ENCODE measurements around the gene BNIP3. TPM values are rescaled to one million over a fixed set of nuclear protein-coding genes. Genes with fewer than 3 reads are reported as not detected.

The BNIP3 gene
- total RNA-seq, 2 experiments from 2014 or later, result 207 to 216 TPM

DNA sequence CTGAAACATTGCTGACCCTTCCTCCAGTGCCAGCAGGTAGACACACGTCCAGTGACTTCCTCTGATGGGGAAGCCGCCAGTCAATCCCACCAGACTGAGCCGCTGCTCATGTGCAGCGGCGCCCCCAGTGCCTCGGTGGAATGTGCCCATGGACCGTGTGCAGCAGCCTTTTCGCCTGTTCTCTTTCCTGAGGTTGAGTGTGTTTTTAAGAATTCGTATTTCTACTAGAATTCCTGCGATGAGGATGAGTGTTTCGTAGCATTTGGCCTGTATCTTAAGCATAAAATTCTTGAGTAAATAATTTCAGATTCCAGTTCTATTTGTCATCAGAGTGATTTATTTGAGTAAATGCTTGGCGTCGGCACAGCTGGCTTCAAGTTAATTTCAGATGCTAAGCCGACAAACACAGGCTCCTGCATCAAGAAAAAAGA is 35.4 kb downstream of the BNIP3 start:
- ChIA-PET POLR2A (no interaction called here), CTCF (no interaction called here)
- no peaks in the 10 kb centered on the region for H3K9me3 Mint-ChIP-seq

GRCh38 chr10:131944976-131945695 is 36.6 kb downstream of the BNIP3 start:
- Mint-ChIP-seq H3K4me3 (no peak overlapping the region), H3K4me1 (ENCODE audit: low read depth) (peaks cover 5% of the 10 kb centered on the region), H3K36me3 (ENCODE audit: low read depth) (peaks cover 59% of the 10 kb centered on the region), H3K27me3 (no peaks in the 10 kb centered on the region), H3K9me3 (no peaks in the 10 kb centered on the region), H3K27ac (no peak overlapping the region)
- DNase-seq (no peak), ATAC-seq (no peak)
- POLR2A ChIA-PET, result interaction anchor here (0.7 to 1.9 kb wide), 2 partner anchors 20 to 45 kb away, joined by 3 to 5 read pairs; partner anchors contain the start of gene PPP2R2D
- TF ChIP-seq, protein P1, sequence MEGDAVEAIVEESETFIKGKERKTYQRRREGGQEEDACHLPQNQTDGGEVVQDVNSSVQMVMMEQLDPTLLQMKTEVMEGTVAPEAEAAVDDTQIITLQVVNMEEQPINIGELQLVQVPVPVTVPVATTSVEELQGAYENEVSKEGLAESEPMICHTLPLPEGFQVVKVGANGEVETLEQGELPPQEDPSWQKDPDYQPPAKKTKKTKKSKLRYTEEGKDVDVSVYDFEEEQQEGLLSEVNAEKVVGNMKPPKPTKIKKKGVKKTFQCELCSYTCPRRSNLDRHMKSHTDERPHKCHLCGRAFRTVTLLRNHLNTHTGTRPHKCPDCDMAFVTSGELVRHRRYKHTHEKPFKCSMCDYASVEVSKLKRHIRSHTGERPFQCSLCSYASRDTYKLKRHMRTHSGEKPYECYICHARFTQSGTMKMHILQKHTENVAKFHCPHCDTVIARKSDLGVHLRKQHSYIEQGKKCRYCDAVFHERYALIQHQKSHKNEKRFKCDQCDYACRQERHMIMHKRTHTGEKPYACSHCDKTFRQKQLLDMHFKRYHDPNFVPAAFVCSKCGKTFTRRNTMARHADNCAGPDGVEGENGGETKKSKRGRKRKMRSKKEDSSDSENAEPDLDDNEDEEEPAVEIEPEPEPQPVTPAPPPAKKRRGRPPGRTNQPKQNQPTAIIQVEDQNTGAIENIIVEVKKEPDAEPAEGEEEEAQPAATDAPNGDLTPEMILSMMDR (IDR thresholded peaks at IDR 0.05), result no peak
- CTCF ChIA-PET, result interaction anchor here (3.6 to 4.0 kb wide), 2 partner anchors 59 to 78 kb away, joined by 22 to 33 read pairs; no protein-coding TSS in a partner anchor
- intact Hi-C loops (cut with micrococcal nuclease), result loop anchor here (10.0 kb wide), 1 partner anchor 60 kb away; no protein-coding TSS in a partner anchor

More for the DNA sequence above, 35.4 kb downstream of the BNIP3 start:
- no peak overlapping the region for H3K4me3 Mint-ChIP-seq
- H3K27ac Mint-ChIP-seq, result no peak overlapping the region
- peaks cover 59% of the 10 kb centered on the region for H3K36me3 Mint-ChIP-seq (ENCODE audit: low read depth)
- H3K4me1 Mint-ChIP-seq (ENCODE audit: low read depth), result peaks cover 5% of the 10 kb centered on the region
- ATAC-seq (no peak), DNase-seq (no peak)
- TF ChIP-seq, protein P1 (IDR thresholded peaks at IDR 0.05), result no peak
- intact Hi-C loops (cut with micrococcal nuclease), result loop anchor here (10.0 kb wide), 1 partner anchor 62 kb away; no protein-coding TSS in a partner anchor
- no peaks in the 10 kb centered on the region for H3K27me3 Mint-ChIP-seq

DNA sequence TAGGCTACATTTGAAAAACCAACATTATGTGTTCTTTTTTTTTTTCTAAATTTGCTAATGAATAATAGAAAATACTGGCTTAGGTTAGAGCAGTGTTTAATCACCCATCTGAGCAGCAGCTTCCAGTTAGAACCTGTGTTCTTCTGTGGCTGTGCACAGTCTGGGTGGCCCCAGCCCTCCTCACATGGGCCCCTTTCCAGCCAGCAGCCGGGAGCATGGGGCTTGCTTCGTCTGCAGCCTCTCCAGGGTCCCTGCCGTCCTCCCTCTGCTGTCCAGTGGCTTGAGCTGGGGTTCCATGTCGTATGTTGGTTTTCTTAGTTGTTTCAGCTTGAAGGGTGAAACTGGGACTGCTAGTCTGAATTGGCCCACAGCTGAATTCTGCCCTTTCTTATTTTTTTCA is 37.3 kb downstream of the BNIP3 start:
- Mint-ChIP-seq H3K27me3 (no peaks in the 10 kb centered on the region), H3K9me3 (no peaks in the 10 kb centered on the region), H3K4me1 (ENCODE audit: low read depth) (peaks cover 5% of the 10 kb centered on the region), H3K4me3 (no peak overlapping the region), H3K36me3 (ENCODE audit: low read depth) (peaks cover 56% of the 10 kb centered on the region), H3K27ac (no peak overlapping the region)
- POLR2A ChIA-PET, result interaction anchor here (1.2 to 1.9 kb wide), 2 partner anchors 10 to 44 kb away, joined by 3 to 5 read pairs; partner anchors contain the start of gene PPP2R2D
- CTCF ChIA-PET, result interaction anchor here (3.6 to 4.0 kb wide), 2 partner anchors 58 to 78 kb away, joined by 22 to 33 read pairs; no protein-coding TSS in a partner anchor
- ATAC-seq (no peak), DNase-seq (no peak)
- intact Hi-C loops (cut with micrococcal nuclease), result loop anchor here (10.0 kb wide), 1 partner anchor 60 kb away; no protein-coding TSS in a partner anchor
- TF ChIP-seq, protein P1 (IDR thresholded peaks at IDR 0.05), result no peak

- Mint-ChIP-seq H3K27ac (no peak overlapping the region), H3K36me3 (ENCODE audit: low read depth) (peaks cover 53% of the 10 kb centered on the region), H3K4me1 (ENCODE audit: low read depth) (peaks cover 5% of the 10 kb centered on the region), H3K4me3 (no peak overlapping the region), H3K27me3 (no peaks in the 10 kb centered on the region), H3K9me3 (no peaks in the 10 kb centered on the region)
- ChIA-PET CTCF (interaction anchor here (1.0 to 4.0 kb wide), 5 partner anchors 40 to 80 kb away, joined by 3 to 33 read pairs (median 8); partner anchors contain the start of gene PPP2R2D), POLR2A (interaction anchor here (1.2 kb wide), 1 partner anchor 8 kb away, joined by 3 read pairs; no protein-coding TSS in a partner anchor)
- TF ChIP-seq, protein P1 (IDR thresholded peaks at IDR 0.05), result peak; percentile 26
- peak; percentile 75 for ATAC-seq
- DNase-seq, result peak; percentile 42
- intact Hi-C loops (cut with micrococcal nuclease), result loop anchor here (10.0 kb wide), 1 partner anchor 58 kb away; no protein-coding TSS in a partner anchor
Measured at GRCh38 chr10:131943021-131943814, 38.5 kb downstream of the BNIP3 start.

Measured in activated CD8-positive, alpha-beta T cell treated with anti-CD3 and anti-CD28 coated beads for 36 hours (primary cell).